ENCODE measurements around the gene RAD51B.
"Not testable (repeated sequence)": the region's sequence is repeated elsewhere in the genome, so short reads cannot be mapped to it uniquely, and the experiment has no call there.

The RAD51B gene

DNA sequence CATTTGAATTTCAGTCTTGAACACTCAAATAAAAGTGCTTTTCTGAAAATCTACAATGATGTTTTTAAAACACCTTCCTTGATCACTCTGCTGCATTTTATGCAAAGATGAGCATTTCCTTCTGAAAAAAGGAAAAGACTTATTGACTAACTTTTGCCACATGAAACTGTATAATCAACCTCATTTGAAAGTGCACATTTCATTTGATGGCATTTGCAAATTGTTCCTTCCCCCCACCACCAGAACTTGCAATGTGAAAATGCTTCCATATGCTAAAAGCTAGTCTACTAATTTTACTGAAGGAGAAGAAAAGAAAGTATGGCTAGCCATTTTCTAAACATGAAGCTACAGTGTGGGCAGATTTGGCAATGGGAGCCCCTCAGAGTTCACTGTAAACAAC lies 159.2 kb downstream of the RAD51B start:
- no peak overlapping the region for H3K4me3 ChIP-seq (ENCODE audit: low read depth, low read length)
- no peak for DNase-seq (ENCODE audit: low read depth, low spot score)
- TF ChIP-seq, protein P1, sequence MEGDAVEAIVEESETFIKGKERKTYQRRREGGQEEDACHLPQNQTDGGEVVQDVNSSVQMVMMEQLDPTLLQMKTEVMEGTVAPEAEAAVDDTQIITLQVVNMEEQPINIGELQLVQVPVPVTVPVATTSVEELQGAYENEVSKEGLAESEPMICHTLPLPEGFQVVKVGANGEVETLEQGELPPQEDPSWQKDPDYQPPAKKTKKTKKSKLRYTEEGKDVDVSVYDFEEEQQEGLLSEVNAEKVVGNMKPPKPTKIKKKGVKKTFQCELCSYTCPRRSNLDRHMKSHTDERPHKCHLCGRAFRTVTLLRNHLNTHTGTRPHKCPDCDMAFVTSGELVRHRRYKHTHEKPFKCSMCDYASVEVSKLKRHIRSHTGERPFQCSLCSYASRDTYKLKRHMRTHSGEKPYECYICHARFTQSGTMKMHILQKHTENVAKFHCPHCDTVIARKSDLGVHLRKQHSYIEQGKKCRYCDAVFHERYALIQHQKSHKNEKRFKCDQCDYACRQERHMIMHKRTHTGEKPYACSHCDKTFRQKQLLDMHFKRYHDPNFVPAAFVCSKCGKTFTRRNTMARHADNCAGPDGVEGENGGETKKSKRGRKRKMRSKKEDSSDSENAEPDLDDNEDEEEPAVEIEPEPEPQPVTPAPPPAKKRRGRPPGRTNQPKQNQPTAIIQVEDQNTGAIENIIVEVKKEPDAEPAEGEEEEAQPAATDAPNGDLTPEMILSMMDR (IDR thresholded peaks at IDR 0.05; ENCODE audit: low read depth, low read length), result no peak
- in situ Hi-C loops (cut with HindIII; ENCODE audit: low sequenced_read_pairs), result no loop called here

DNA sequence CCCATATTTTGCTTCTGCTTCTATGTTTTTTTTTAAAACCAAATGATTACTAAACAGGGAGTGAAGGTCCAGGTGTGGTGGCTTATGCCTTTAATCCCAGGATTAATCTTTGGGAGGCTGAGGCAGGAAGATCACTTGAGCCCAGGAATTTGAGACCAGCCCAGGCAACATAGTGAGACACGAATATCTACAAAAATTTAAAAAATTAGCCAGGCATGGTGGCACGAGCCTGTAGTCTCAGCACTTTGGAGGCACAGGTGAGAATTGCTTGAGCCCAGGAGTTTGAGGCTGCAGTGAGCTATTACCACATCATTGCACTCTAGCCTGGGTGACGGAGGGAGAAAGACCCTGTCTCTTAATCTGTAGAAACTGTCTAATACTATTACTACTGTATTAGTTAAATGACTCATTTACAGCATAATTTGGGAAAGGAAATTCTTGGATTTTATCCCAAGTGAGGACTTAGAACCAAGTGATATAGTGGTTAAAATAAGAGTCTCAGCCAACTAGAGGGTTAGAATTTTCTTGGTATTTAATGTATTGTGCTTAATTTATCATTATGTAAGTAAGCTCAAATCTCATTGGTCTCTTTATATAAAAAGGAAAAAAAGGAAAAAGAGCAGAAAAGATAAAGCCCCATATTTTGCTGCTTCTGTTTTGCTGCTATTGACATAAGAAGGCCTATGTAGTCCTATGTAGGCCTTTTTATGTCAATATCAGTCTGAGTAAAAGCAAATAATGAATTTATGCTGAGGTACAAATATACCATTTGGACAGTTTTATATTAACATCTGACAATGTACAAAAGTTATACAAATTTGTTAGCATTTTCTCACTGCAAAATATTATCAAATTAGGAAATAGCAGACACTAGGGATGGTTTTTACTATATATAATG lies 163.4 kb downstream of the RAD51B start:
- TF ChIP-seq, protein P1 (IDR thresholded peaks at IDR 0.05; ENCODE audit: low read depth, low read length), result no peak
- in situ Hi-C loops (cut with HindIII; ENCODE audit: low sequenced_read_pairs), result no loop called here
- H3K4me3 ChIP-seq (ENCODE audit: low read depth, low read length), result no peak overlapping the region
- no peak for DNase-seq (ENCODE audit: low read depth, low spot score)

DNA sequence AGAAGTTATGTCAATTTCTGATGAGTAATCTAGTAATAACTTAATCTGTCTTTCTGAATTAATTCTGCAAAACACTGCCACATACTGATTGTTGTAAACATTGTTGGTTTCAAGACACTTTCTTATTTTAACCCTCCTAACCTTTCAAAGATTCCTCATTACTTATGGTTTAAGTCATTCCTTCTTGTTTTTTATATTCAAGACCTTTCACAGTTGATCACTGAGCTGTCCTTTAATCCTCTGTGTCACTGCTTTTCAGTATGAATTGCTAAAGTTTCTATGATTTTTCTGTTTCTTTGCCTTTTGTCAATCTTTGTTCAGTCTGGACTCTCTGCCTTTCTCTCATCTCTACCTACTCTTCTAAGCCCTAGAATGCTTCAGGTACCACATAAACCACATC lies 164.7 kb downstream of the RAD51B start:
- no peak for DNase-seq (ENCODE audit: low read depth, low spot score)
- TF ChIP-seq, protein P1 (IDR thresholded peaks at IDR 0.05; ENCODE audit: low read depth, low read length), result no peak
- in situ Hi-C loops (cut with HindIII; ENCODE audit: low sequenced_read_pairs), result no loop called here
- no peak overlapping the region for H3K4me3 ChIP-seq (ENCODE audit: low read depth, low read length)

DNA sequence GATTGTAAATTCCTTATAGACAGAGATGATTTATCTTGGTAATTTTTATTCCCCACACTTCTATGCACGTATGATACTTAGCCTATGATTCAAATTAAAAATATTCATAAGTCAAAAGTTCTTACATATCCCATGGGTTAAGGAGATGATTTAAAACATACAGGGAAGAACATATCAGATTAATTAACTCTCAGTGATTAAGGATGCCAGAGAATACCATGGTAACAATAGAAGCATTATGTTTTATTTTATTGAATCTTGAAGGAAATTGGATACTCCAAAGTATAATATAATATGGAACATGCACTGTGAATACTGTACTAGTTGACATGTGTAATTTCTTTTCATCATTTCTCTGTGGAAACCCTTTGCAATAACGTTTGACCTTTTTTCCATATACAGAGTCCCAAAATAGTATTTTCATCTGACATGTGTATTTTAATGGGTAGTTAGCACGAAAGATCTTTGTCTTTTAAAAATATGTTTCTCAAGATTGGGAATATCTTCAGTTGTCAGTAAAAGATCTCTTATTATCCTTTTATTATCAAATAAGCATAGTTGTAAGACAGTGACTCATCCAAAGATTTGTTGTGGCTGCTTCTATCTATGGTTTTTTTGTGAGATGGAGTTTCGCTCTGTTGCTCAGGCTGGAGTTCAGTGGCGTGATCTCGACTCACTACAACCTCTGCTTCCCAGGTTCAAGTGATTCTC lies 166.7 kb downstream of the RAD51B start:
- in situ Hi-C loops (cut with HindIII; ENCODE audit: low sequenced_read_pairs), result no loop called here
- peak; percentile 50 for DNase-seq (ENCODE audit: low read depth, low spot score)
- TF ChIP-seq, protein P1 (IDR thresholded peaks at IDR 0.05; ENCODE audit: low read depth, low read length), result no peak
- H3K4me3 ChIP-seq (ENCODE audit: low read depth, low read length), result no peak overlapping the region

DNA sequence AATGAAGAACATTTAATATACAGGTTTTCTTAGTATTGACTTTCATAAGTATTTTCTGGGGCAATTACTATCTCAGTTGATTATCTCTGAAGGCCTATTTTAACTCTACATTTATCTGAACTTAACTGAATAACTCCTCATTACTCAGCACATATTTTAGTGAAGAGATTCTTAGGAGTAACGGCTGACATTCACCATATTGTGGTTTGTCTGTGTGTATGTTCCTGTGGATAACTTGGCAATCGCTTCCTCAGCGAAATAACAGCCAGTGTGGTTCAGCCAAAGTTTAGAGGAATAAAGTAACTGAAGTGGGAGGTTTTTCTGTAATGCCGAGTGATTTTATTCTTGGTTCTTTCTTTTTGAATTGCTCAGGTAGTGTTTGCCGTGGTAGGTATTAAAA lies 168.0 kb downstream of the RAD51B start:
- TF ChIP-seq, protein P1 (IDR thresholded peaks at IDR 0.05; ENCODE audit: low read depth, low read length), result no peak
- DNase-seq (ENCODE audit: low read depth, low spot score), result peak; percentile 96
- H3K4me3 ChIP-seq (ENCODE audit: low read depth, low read length), result no peak overlapping the region
- in situ Hi-C loops (cut with HindIII; ENCODE audit: low sequenced_read_pairs), result no loop called here

DNA sequence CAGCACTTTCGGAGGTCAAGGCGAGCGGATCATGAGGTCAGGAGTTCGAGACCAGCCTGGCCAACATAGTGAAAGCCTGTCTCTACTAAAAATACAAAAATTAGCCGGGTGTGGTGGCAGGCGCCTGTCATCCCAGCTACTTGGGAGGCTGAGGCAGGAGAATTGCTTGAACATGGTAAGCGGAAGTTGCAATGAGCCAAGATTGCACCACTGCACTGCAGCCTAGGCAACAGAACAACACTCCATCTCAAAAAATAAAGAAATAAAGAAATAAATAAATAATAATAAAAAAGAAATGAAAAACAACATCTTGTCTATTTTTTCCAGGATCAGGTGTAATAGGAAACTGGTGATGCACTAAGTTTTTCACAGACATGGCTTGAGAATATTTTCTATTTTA lies 168.6 kb downstream of the RAD51B start:
- H3K4me3 ChIP-seq (ENCODE audit: low read depth, low read length); in situ Hi-C loops (cut with HindIII; ENCODE audit: low sequenced_read_pairs): not testable (repeated sequence)

DNA sequence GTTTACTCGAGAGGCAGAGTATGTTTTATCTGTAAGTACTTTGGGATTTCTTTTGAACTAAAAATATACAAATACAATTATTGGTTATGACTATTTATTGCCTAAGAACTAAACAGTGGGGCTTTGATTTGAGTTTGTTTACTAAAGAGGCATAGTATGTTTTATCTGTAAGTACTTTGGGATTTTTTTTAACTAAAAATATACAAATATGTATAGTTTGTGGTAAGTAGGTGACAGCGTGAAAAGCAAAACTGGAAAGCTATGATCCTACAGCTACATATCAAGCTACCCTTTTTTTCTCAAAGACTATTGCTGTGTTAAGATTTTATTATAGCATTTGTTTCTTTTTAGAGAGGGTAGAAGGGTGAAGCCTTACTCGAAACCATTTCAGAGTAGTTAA lies 171.0 kb downstream of the RAD51B start:
- H3K4me3 ChIP-seq (ENCODE audit: low read depth, low read length), result no peak overlapping the region
- in situ Hi-C loops (cut with HindIII; ENCODE audit: low sequenced_read_pairs), result no loop called here
- TF ChIP-seq, protein P1 (IDR thresholded peaks at IDR 0.05; ENCODE audit: low read depth, low read length), result no peak
- no peak for DNase-seq (ENCODE audit: low read depth, low spot score)

More for the DNA sequence above, 168.6 kb downstream of the RAD51B start:
- not testable (repeated sequence) for DNase-seq (ENCODE audit: low read depth, low spot score)
